GM10266 (cell line): ENCODE results near the gene LRRC23.
A peak's percentile ranks its signal among the peaks of the same experiment; 100 is the strongest.

Experiments
- DNase-seq: peaks from one replicate; pipeline ENCODE4 v3.0.0; 2012; ENCODE audit errors: extremely low spot score
- TF ChIP-seq, protein P1 (sequence below): IDR thresholded peaks from 2 replicates; pipeline ENCODE4 v1.5.1; 2012; ENCODE audit warnings: mild to moderate bottlenecking, low read depth; ENCODE audit not compliant: control insufficient read depth, insufficient read depth; ENCODE audit errors: missing control alignments

LRRC23 gene

GRCh38 chr12:6941782-6942181, 37.2 kb downstream of the LRRC23 start:
- TF ChIP-seq, protein P1, sequence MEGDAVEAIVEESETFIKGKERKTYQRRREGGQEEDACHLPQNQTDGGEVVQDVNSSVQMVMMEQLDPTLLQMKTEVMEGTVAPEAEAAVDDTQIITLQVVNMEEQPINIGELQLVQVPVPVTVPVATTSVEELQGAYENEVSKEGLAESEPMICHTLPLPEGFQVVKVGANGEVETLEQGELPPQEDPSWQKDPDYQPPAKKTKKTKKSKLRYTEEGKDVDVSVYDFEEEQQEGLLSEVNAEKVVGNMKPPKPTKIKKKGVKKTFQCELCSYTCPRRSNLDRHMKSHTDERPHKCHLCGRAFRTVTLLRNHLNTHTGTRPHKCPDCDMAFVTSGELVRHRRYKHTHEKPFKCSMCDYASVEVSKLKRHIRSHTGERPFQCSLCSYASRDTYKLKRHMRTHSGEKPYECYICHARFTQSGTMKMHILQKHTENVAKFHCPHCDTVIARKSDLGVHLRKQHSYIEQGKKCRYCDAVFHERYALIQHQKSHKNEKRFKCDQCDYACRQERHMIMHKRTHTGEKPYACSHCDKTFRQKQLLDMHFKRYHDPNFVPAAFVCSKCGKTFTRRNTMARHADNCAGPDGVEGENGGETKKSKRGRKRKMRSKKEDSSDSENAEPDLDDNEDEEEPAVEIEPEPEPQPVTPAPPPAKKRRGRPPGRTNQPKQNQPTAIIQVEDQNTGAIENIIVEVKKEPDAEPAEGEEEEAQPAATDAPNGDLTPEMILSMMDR, result no peak

GRCh38 chr12:6942331-6942665, 37.7 kb downstream of the LRRC23 start:
- TF ChIP-seq, protein P1, result no peak
- DNase-seq, result no peak

More at GRCh38 chr12:6941782-6942181, 37.2 kb downstream of the LRRC23 start:
- DNase-seq, result no peak

- DNase-seq, result peak; percentile 92
- TF ChIP-seq, protein P1, result no peak
Observed at GRCh38 chr12:6943389-6943721, 38.7 kb downstream of the LRRC23 start.

GRCh38 chr12:6943722-6944380, 39.2 kb downstream of the LRRC23 start, which contains the start of the genes C12orf57 and RNU7-1:
Gene C12orf57 (plus strand): TSS chr12:6944022. CDS start chr12:6944122, 100 bp downstream.
Gene RNU7-1 (plus strand): TSS chr12:6943816.
- peak; percentile 78 for DNase-seq

GRCh38 chr12:6944381-6945186, 40.0 kb downstream of the LRRC23 start:
- TF ChIP-seq, protein P1, result peak; percentile 95
- DNase-seq, result peak; percentile 81

More at GRCh38 chr12:6943722-6944380, 39.2 kb downstream of the LRRC23 start, which contains the start of the genes C12orf57 and RNU7-1:
- TF ChIP-seq, protein P1, result no peak

- DNase-seq, result no peak
- TF ChIP-seq, protein P1, result no peak
Observed at GRCh38 chr12:6945613-6946012, 41.0 kb downstream of the LRRC23 start.
